ENCODE measurements around the gene NPY4R.
"Not testable (repeated sequence)": the region's sequence is repeated elsewhere in the genome, so short reads cannot be mapped to it uniquely, and the experiment has no call there.

DNA sequence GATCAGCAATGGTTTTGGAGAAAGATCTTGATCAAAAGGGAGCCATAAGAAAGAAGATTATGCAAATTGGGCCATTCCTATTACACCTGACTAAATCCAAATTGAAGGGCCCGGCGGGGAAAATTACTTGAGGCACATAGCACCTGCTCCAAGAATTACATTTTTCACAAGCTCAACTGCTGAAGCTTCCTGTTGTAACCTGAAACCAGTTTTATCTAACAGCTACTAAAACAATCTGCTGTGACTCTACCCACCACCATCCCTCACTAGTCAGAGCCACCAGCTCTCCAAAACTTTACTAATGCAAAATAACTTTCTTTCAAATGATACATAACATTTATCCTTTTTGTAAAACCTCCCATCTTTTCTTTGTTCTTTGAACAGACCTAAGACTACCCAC, 20.7 kb upstream of the NPY4R start:
- TF ChIP-seq, protein P1, sequence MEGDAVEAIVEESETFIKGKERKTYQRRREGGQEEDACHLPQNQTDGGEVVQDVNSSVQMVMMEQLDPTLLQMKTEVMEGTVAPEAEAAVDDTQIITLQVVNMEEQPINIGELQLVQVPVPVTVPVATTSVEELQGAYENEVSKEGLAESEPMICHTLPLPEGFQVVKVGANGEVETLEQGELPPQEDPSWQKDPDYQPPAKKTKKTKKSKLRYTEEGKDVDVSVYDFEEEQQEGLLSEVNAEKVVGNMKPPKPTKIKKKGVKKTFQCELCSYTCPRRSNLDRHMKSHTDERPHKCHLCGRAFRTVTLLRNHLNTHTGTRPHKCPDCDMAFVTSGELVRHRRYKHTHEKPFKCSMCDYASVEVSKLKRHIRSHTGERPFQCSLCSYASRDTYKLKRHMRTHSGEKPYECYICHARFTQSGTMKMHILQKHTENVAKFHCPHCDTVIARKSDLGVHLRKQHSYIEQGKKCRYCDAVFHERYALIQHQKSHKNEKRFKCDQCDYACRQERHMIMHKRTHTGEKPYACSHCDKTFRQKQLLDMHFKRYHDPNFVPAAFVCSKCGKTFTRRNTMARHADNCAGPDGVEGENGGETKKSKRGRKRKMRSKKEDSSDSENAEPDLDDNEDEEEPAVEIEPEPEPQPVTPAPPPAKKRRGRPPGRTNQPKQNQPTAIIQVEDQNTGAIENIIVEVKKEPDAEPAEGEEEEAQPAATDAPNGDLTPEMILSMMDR (IDR thresholded peaks at IDR 0.05), result not testable (repeated sequence)
- not testable (repeated sequence) for TF ChIP-seq POLR2A (IDR thresholded peaks at IDR 0.05)
